Sigmoid colon (tissue), 4 donors: ENCODE data around the gene LUC7L2.

ENCODE experiments used
- POLR2A ChIP-seq, 2 donors: fragments of 450-650 bp; IDR thresholded peaks; one replicate each; pipeline ENCODE4 v1.6.1; 2016; ENCODE audit warnings: antibody characterized with exemption in 2 of 2, mild to moderate bottlenecking in 2 of 2, moderate library complexity in 2 of 2
- POLR2AphosphoS5 ChIP-seq, 4 donors: sonication (generic); formaldehyde crosslinking; IDR thresholded peaks; one replicate each; pipeline ENCODE4 v1.6.1; 2017; ENCODE audit warnings: antibody characterized with exemption in 4 of 4
- TF ChIP-seq, protein P1 (sequence below), 4 experiments: fragments of 450-650 bp in 3 of 4; fragments of 200-600 bp in 1 of 4; IDR thresholded peaks; one replicate each; pipeline ENCODE4 v1.5.1; 2016 to 2019; ENCODE audit warnings: antibody characterized with exemption in 4 of 4, mild to moderate bottlenecking in 3 of 4, moderate library complexity in 2 of 4

DNA sequence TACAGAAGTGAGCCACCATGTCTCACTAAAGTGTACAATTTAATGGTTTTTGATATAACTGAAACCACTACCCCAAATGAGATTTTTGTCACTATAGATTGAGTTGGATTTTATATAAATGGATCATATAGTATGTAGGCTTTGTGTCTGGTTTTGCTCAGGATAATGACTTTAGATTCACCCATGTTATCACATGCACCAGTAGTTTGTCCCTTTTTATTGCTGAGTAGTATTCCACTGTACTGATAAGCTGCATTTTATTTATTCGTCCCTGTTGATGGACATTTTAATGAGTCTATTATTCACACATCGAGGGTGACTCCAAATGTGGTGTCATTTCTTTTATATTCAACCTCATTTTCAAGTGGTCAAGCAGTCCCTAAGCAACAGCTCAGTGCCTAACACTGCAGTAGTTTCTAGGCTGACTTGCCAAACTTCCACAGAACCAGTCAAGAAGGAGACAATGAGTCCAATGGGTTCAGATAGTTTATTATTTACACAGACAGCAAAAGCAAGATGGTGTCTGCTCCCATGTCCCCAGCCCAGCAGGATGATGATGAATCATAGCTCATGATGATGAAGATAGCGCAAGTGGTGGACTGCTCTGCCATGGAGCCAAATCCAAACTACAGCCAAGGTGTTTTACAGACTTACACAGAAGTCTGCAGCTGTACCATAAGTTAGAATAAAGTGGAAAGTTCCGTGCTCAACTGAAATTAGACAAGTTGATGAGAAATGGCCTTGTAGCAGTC is 25.1 kb upstream of the LUC7L2 start:
- no peak for TF ChIP-seq POLR2AphosphoS5 (IDR thresholded peaks at IDR 0.05)
- TF ChIP-seq, protein P1, sequence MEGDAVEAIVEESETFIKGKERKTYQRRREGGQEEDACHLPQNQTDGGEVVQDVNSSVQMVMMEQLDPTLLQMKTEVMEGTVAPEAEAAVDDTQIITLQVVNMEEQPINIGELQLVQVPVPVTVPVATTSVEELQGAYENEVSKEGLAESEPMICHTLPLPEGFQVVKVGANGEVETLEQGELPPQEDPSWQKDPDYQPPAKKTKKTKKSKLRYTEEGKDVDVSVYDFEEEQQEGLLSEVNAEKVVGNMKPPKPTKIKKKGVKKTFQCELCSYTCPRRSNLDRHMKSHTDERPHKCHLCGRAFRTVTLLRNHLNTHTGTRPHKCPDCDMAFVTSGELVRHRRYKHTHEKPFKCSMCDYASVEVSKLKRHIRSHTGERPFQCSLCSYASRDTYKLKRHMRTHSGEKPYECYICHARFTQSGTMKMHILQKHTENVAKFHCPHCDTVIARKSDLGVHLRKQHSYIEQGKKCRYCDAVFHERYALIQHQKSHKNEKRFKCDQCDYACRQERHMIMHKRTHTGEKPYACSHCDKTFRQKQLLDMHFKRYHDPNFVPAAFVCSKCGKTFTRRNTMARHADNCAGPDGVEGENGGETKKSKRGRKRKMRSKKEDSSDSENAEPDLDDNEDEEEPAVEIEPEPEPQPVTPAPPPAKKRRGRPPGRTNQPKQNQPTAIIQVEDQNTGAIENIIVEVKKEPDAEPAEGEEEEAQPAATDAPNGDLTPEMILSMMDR (IDR thresholded peaks at IDR 0.05), result no peak
- TF ChIP-seq POLR2A (IDR thresholded peaks at IDR 0.05), result no peak
